ENCODE results near the gene NRM.
A peak's percentile ranks its signal among the peaks of the same experiment; 100 is the strongest.

NRM gene

GRCh38 chr6:30703821-30704220 lies 13.0 kb upstream of the NRM start:
- no peak overlapping the region for H2BK120ac ChIP-seq (ENCODE audit: insufficient read depth, low read length, poor library complexity)
- peak overlapping the region; percentile 6 for H3K4me3 ChIP-seq (ENCODE audit: low read depth, low read length)
- no peak overlapping the region for H3K4ac ChIP-seq (ENCODE audit: low read depth, low read length)
- H4K12ac ChIP-seq (ENCODE audit: low read depth, low read length): no peak overlapping the region
- no peak overlapping the region for H3K27ac ChIP-seq (ENCODE audit: low read depth, low read length)
- no peak for DNase-seq
- no peak overlapping the region for H2BK12ac ChIP-seq (ENCODE audit: low read length)
- peaks cover 7 to 18% of the 10 kb centered on the region in 2 experiments for H3K4me1 ChIP-seq (ENCODE audit: control insufficient read depth in 1 of 2, insufficient read depth in 2 of 2, low read length in 2 of 2)
- H3K27me3 ChIP-seq (ENCODE audit: insufficient read depth, low read length): no peaks in the 10 kb centered on the region
- H3K9me3 ChIP-seq (ENCODE audit: insufficient read depth, low read depth, low read length): no peaks in the 10 kb centered on the region
- H3K18ac ChIP-seq (ENCODE audit: low read length): no peak overlapping the region
- peaks cover 33 to 41% of the 10 kb centered on the region in 2 experiments for H3K36me3 ChIP-seq (ENCODE audit: control insufficient read depth in 1 of 2, insufficient read depth in 2 of 2, low read length in 2 of 2)
- no peak overlapping the region for H2BK5ac ChIP-seq (ENCODE audit: low read depth, low read length, poor library complexity)
- no peaks in the 10 kb centered on the region for H3K79me1 ChIP-seq (ENCODE audit: low read length)
- no peak overlapping the region for H4K91ac ChIP-seq (ENCODE audit: low read depth, low read length)
- no peak overlapping the region for H3K4me2 ChIP-seq (ENCODE audit: low read length)
- no peak overlapping the region for H2AK5ac ChIP-seq (ENCODE audit: low read length)
- no peak overlapping the region for H4K8ac ChIP-seq (ENCODE audit: low read depth, low read length)
- H3K9ac ChIP-seq (ENCODE audit: low read length): no peak overlapping the region
- no peaks in the 10 kb centered on the region for H3K79me2 ChIP-seq (ENCODE audit: control insufficient read depth, insufficient read depth, low read length, poor library complexity)
- no peak overlapping the region for H3K14ac ChIP-seq (ENCODE audit: low read length)
- no CpG with 5 or more reads among the region's 4 CpGs for WGBS (ENCODE audit: extremely low coverage, insufficient coverage, insufficient read length)
- H3K23ac ChIP-seq (ENCODE audit: low read length): no peak overlapping the region
- H2AFZ ChIP-seq (ENCODE audit: insufficient read depth, low read length, poor library complexity): no peak overlapping the region

- no peak overlapping the region for H2BK12ac ChIP-seq (ENCODE audit: low read length)
- no peak overlapping the region for H3K27ac ChIP-seq (ENCODE audit: low read depth, low read length)
- no peak overlapping the region for H4K91ac ChIP-seq (ENCODE audit: low read depth, low read length)
- H4K12ac ChIP-seq (ENCODE audit: low read depth, low read length): no peak overlapping the region
- no peak overlapping the region for H2AK5ac ChIP-seq (ENCODE audit: low read length)
- no peaks in the 10 kb centered on the region for H3K27me3 ChIP-seq (ENCODE audit: insufficient read depth, low read length)
- no peaks in the 10 kb centered on the region for H3K9me3 ChIP-seq (ENCODE audit: insufficient read depth, low read depth, low read length)
- H3K9ac ChIP-seq (ENCODE audit: low read length): no peak overlapping the region
- no peak overlapping the region for H3K4me3 ChIP-seq (ENCODE audit: low read depth, low read length)
- no CpG with 5 or more reads among the region's 10 CpGs for WGBS (ENCODE audit: extremely low coverage, insufficient coverage, insufficient read length)
- H3K4me1 ChIP-seq (ENCODE audit: control insufficient read depth in 1 of 2, insufficient read depth in 2 of 2, low read length in 2 of 2): peaks cover 7 to 18% of the 10 kb centered on the region in 2 experiments
- no peak overlapping the region for H4K8ac ChIP-seq (ENCODE audit: low read depth, low read length)
- H3K18ac ChIP-seq (ENCODE audit: low read length): no peak overlapping the region
- H3K79me1 ChIP-seq (ENCODE audit: low read length): no peaks in the 10 kb centered on the region
- H3K23ac ChIP-seq (ENCODE audit: low read length): no peak overlapping the region
- H2BK120ac ChIP-seq (ENCODE audit: insufficient read depth, low read length, poor library complexity): no peak overlapping the region
- H3K79me2 ChIP-seq (ENCODE audit: control insufficient read depth, insufficient read depth, low read length, poor library complexity): no peaks in the 10 kb centered on the region
- H3K36me3 ChIP-seq (ENCODE audit: control insufficient read depth in 1 of 2, insufficient read depth in 2 of 2, low read length in 2 of 2): peaks cover 32 to 39% of the 10 kb centered on the region in 2 experiments
- H2BK5ac ChIP-seq (ENCODE audit: low read depth, low read length, poor library complexity): no peak overlapping the region
- peak; percentile 43 to 51 for DNase-seq
- H3K14ac ChIP-seq (ENCODE audit: low read length): no peak overlapping the region
- H3K4ac ChIP-seq (ENCODE audit: low read depth, low read length): no peak overlapping the region
- H3K4me2 ChIP-seq (ENCODE audit: low read length): no peak overlapping the region
- H2AFZ ChIP-seq (ENCODE audit: insufficient read depth, low read length, poor library complexity): no peak overlapping the region
Observed at GRCh38 chr6:30703011-30703410, 12.2 kb upstream of the NRM start.

- H3K79me1 ChIP-seq (ENCODE audit: low read length): no peaks in the 10 kb centered on the region
- no peak overlapping the region for H4K91ac ChIP-seq (ENCODE audit: low read depth, low read length)
- H2AK5ac ChIP-seq (ENCODE audit: low read length): no peak overlapping the region
- no peak overlapping the region for H3K14ac ChIP-seq (ENCODE audit: low read length)
- no peak overlapping the region for H2BK120ac ChIP-seq (ENCODE audit: insufficient read depth, low read length, poor library complexity)
- no peak overlapping the region for H3K4me3 ChIP-seq (ENCODE audit: low read depth, low read length)
- no peak overlapping the region for H2BK5ac ChIP-seq (ENCODE audit: low read depth, low read length, poor library complexity)
- no peak overlapping the region for H3K27ac ChIP-seq (ENCODE audit: low read depth, low read length)
- H3K4me2 ChIP-seq (ENCODE audit: low read length): no peak overlapping the region
- WGBS (ENCODE audit: extremely low coverage, insufficient coverage, insufficient read length): no CpG with 5 or more reads among the region's 4 CpGs
- H3K4me1 ChIP-seq (ENCODE audit: control insufficient read depth in 1 of 2, insufficient read depth in 2 of 2, low read length in 2 of 2): peaks cover 10 to 18% of the 10 kb centered on the region in 2 experiments
- no peak overlapping the region for H3K23ac ChIP-seq (ENCODE audit: low read length)
- no peak overlapping the region for H4K12ac ChIP-seq (ENCODE audit: low read depth, low read length)
- H3K27me3 ChIP-seq (ENCODE audit: insufficient read depth, low read length): no peaks in the 10 kb centered on the region
- no peaks in the 10 kb centered on the region for H3K79me2 ChIP-seq (ENCODE audit: control insufficient read depth, insufficient read depth, low read length, poor library complexity)
- no peak overlapping the region for H2AFZ ChIP-seq (ENCODE audit: insufficient read depth, low read length, poor library complexity)
- H2BK12ac ChIP-seq (ENCODE audit: low read length): no peak overlapping the region
- no peak overlapping the region for H3K4ac ChIP-seq (ENCODE audit: low read depth, low read length)
- peak; percentile 78 to 85 for DNase-seq
- peaks cover 20 to 27% of the 10 kb centered on the region in 2 experiments for H3K36me3 ChIP-seq (ENCODE audit: control insufficient read depth in 1 of 2, insufficient read depth in 2 of 2, low read length in 2 of 2)
- H3K9ac ChIP-seq (ENCODE audit: low read length): no peak overlapping the region
- H3K18ac ChIP-seq (ENCODE audit: low read length): no peak overlapping the region
- no peak overlapping the region for H4K8ac ChIP-seq (ENCODE audit: low read depth, low read length)
- H3K9me3 ChIP-seq (ENCODE audit: insufficient read depth, low read depth, low read length): no peaks in the 10 kb centered on the region
Observed at GRCh38 chr6:30700340-30700739, 9.6 kb upstream of the NRM start.

- WGBS (ENCODE audit: extremely low coverage, insufficient coverage, insufficient read length): no CpG with 5 or more reads among the region's 5 CpGs
- H3K4me1 ChIP-seq (ENCODE audit: control insufficient read depth in 1 of 2, insufficient read depth in 2 of 2, low read length in 2 of 2): peaks cover 5 to 8% of the 10 kb centered on the region in 2 experiments
- no peak overlapping the region for H3K27ac ChIP-seq (ENCODE audit: low read depth, low read length)
Observed at GRCh38 chr6:30696432-30696831, 5.6 kb upstream of the NRM start.

More at GRCh38 chr6:30696432-30696831, 5.6 kb upstream of the NRM start:
- H3K79me1 ChIP-seq (ENCODE audit: low read length): no peaks in the 10 kb centered on the region
- H3K18ac ChIP-seq (ENCODE audit: low read length): no peak overlapping the region
- no peak overlapping the region for H3K4me2 ChIP-seq (ENCODE audit: low read length)
- H2BK12ac ChIP-seq (ENCODE audit: low read length): no peak overlapping the region
- H3K9me3 ChIP-seq (ENCODE audit: insufficient read depth, low read depth, low read length): no peaks in the 10 kb centered on the region
- H4K12ac ChIP-seq (ENCODE audit: low read depth, low read length): no peak overlapping the region
- no peak overlapping the region for H3K9ac ChIP-seq (ENCODE audit: low read length)
- no peak overlapping the region for H2AFZ ChIP-seq (ENCODE audit: insufficient read depth, low read length, poor library complexity)
- no peak overlapping the region for H3K4ac ChIP-seq (ENCODE audit: low read depth, low read length)
- peaks cover 0 to 2% of the 10 kb centered on the region in 2 experiments for H3K36me3 ChIP-seq (ENCODE audit: control insufficient read depth in 1 of 2, insufficient read depth in 2 of 2, low read length in 2 of 2)
- H3K14ac ChIP-seq (ENCODE audit: low read length): no peak overlapping the region
- no peak overlapping the region for H2BK120ac ChIP-seq (ENCODE audit: insufficient read depth, low read length, poor library complexity)
- H2AK5ac ChIP-seq (ENCODE audit: low read length): no peak overlapping the region
- DNase-seq: no peak
- H3K23ac ChIP-seq (ENCODE audit: low read length): no peak overlapping the region
- no peaks in the 10 kb centered on the region for H3K27me3 ChIP-seq (ENCODE audit: insufficient read depth, low read length)
- no peak overlapping the region for H2BK5ac ChIP-seq (ENCODE audit: low read depth, low read length, poor library complexity)
- H3K4me3 ChIP-seq (ENCODE audit: low read depth, low read length): no peak overlapping the region
- H4K91ac ChIP-seq (ENCODE audit: low read depth, low read length): no peak overlapping the region
- no peak overlapping the region for H4K8ac ChIP-seq (ENCODE audit: low read depth, low read length)
- no peaks in the 10 kb centered on the region for H3K79me2 ChIP-seq (ENCODE audit: control insufficient read depth, insufficient read depth, low read length, poor library complexity)

Measured in trophoblast cell (in vitro differentiated cells and primary cell).